Measurements from ENCODE around the gene LEFTY1. TPM values are rescaled to one million over a fixed set of nuclear protein-coding genes. Genes with fewer than 3 reads are reported as not detected.

Gene LEFTY1
- total and polyA plus RNA-seq, 9 of the 15 experiments (the other 6 are each of a cell fraction or from before 2014, with no cell fraction given), result 0.07 to 0.24 (median 0.17) TPM; not detected in 5

DNA sequence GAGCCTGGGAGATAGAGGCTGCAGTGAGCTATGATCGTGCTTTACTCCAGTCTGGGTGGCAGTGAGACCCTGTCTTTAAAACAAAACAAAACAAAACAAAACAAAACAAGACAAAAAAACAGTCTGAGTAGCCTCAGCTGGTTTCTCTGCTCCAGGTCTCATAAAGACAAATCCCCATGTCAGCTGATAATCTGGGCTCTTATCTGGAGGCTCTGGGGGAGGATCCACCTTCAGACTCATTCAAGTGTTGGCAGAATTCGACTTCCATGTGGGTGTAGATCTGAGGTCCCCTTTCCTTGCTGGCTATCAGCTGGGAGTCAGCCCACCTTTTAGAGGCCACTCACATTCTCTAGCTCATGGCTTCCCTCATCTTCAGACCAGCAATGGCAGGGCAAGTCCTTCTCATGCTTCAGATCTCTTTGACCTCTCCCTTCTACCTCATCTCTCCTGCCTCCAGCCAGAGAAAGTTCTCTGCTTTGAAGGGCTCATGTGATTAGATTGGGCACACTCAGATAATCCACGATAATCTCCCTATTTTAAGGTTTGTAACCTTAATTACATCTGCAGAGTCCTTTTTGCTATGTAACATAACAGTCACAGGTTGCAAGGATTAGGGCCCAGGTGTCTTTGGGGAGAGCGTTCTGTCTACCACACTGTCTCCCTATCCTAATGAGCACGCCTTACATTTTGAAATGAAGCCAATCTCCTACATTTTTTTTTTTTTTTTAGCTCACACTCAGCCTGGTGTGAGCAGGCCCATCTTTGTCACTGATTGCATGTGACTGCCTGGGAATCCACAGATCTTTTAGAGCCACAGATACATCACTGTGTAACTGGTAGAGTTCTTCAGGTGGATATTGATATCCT is 42.6 kb upstream of the LEFTY1 start (continued):
- TF ChIP-seq, protein P1, sequence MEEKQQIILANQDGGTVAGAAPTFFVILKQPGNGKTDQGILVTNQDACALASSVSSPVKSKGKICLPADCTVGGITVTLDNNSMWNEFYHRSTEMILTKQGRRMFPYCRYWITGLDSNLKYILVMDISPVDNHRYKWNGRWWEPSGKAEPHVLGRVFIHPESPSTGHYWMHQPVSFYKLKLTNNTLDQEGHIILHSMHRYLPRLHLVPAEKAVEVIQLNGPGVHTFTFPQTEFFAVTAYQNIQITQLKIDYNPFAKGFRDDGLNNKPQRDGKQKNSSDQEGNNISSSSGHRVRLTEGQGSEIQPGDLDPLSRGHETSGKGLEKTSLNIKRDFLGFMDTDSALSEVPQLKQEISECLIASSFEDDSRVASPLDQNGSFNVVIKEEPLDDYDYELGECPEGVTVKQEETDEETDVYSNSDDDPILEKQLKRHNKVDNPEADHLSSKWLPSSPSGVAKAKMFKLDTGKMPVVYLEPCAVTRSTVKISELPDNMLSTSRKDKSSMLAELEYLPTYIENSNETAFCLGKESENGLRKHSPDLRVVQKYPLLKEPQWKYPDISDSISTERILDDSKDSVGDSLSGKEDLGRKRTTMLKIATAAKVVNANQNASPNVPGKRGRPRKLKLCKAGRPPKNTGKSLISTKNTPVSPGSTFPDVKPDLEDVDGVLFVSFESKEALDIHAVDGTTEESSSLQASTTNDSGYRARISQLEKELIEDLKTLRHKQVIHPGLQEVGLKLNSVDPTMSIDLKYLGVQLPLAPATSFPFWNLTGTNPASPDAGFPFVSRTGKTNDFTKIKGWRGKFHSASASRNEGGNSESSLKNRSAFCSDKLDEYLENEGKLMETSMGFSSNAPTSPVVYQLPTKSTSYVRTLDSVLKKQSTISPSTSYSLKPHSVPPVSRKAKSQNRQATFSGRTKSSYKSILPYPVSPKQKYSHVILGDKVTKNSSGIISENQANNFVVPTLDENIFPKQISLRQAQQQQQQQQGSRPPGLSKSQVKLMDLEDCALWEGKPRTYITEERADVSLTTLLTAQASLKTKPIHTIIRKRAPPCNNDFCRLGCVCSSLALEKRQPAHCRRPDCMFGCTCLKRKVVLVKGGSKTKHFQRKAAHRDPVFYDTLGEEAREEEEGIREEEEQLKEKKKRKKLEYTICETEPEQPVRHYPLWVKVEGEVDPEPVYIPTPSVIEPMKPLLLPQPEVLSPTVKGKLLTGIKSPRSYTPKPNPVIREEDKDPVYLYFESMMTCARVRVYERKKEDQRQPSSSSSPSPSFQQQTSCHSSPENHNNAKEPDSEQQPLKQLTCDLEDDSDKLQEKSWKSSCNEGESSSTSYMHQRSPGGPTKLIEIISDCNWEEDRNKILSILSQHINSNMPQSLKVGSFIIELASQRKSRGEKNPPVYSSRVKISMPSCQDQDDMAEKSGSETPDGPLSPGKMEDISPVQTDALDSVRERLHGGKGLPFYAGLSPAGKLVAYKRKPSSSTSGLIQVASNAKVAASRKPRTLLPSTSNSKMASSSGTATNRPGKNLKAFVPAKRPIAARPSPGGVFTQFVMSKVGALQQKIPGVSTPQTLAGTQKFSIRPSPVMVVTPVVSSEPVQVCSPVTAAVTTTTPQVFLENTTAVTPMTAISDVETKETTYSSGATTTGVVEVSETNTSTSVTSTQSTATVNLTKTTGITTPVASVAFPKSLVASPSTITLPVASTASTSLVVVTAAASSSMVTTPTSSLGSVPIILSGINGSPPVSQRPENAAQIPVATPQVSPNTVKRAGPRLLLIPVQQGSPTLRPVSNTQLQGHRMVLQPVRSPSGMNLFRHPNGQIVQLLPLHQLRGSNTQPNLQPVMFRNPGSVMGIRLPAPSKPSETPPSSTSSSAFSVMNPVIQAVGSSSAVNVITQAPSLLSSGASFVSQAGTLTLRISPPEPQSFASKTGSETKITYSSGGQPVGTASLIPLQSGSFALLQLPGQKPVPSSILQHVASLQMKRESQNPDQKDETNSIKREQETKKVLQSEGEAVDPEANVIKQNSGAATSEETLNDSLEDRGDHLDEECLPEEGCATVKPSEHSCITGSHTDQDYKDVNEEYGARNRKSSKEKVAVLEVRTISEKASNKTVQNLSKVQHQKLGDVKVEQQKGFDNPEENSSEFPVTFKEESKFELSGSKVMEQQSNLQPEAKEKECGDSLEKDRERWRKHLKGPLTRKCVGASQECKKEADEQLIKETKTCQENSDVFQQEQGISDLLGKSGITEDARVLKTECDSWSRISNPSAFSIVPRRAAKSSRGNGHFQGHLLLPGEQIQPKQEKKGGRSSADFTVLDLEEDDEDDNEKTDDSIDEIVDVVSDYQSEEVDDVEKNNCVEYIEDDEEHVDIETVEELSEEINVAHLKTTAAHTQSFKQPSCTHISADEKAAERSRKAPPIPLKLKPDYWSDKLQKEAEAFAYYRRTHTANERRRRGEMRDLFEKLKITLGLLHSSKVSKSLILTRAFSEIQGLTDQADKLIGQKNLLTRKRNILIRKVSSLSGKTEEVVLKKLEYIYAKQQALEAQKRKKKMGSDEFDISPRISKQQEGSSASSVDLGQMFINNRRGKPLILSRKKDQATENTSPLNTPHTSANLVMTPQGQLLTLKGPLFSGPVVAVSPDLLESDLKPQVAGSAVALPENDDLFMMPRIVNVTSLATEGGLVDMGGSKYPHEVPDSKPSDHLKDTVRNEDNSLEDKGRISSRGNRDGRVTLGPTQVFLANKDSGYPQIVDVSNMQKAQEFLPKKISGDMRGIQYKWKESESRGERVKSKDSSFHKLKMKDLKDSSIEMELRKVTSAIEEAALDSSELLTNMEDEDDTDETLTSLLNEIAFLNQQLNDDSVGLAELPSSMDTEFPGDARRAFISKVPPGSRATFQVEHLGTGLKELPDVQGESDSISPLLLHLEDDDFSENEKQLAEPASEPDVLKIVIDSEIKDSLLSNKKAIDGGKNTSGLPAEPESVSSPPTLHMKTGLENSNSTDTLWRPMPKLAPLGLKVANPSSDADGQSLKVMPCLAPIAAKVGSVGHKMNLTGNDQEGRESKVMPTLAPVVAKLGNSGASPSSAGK (IDR thresholded peaks at IDR 0.05), result peak; percentile 46
- TF ChIP-seq GTF2A2 (tag; IDR thresholded peaks at IDR 0.05), result no peak
- peak; percentile 9; the same call in 1 of the 2 replicates for TF ChIP-seq MAFK (IDR thresholded peaks at IDR 0.05; ENCODE audit: low read length)
- peak; percentile 65; the same call in 1 of the 2 replicates for TF ChIP-seq MYNN (IDR thresholded peaks at IDR 0.05)
- TF ChIP-seq MYNN (CRISPR knock-in tag; IDR thresholded peaks at IDR 0.05), result no peak
- TF ChIP-seq RNF2 (IDR thresholded peaks at IDR 0.05), result no peak
- TF ChIP-seq NCOA6 (IDR thresholded peaks at IDR 0.05), result no peak
- peak; percentile 36; the same call in 1 of the 2 replicates for TF ChIP-seq NFE2 (IDR thresholded peaks at IDR 0.05; ENCODE audit: low read depth)
- TF ChIP-seq JUN (IDR thresholded peaks at IDR 0.05; ENCODE audit: borderline replicate concordance, low read depth, low read length), result no peak
- no peak for TF ChIP-seq JUN (CRISPR knock-in tag; IDR thresholded peaks at IDR 0.05; ENCODE audit: borderline replicate concordance)
- no peak for TF ChIP-seq RBM22 (IDR thresholded peaks at IDR 0.05; ENCODE audit: low read depth, low read length, poor library complexity, severe bottlenecking)
- peak; percentile 56; the same call in 1 of the 2 replicates for TF ChIP-seq NFRKB (IDR thresholded peaks at IDR 0.05; ENCODE audit: low read depth)
- no peak for TF ChIP-seq BRD9 (IDR thresholded peaks at IDR 0.05; ENCODE audit: low read depth, partially characterized antibody)
- no peak for TF ChIP-seq GABPB2 (CRISPR knock-in tag; conservative IDR thresholded peaks at IDR 0.05)
- TF ChIP-seq POLR3G (IDR thresholded peaks at IDR 0.05; ENCODE audit: extremely low read depth, insufficient read length, insufficient replicate concordance), result no peak
- no peak for TF ChIP-seq ZNF134 (CRISPR knock-in tag; conservative IDR thresholded peaks at IDR 0.05)
- TF ChIP-seq ZNF766 (CRISPR knock-in tag; conservative IDR thresholded peaks at IDR 0.05), result peak; percentile 52; the same call in 1 of the 2 replicates

Measured in K562 (cell line).